GM12874 (cell line): ENCODE data around the gene SOD1.

Source experiments
- TF ChIP-seq, protein P1 (sequence below): IDR thresholded peaks from 2 replicates; pipeline ENCODE4 v1.5.1; 2011; ENCODE audit warnings: low read depth, mild to moderate bottlenecking, control low read depth, low read length, moderate library complexity; ENCODE audit not compliant: insufficient read depth

Gene SOD1

DNA sequence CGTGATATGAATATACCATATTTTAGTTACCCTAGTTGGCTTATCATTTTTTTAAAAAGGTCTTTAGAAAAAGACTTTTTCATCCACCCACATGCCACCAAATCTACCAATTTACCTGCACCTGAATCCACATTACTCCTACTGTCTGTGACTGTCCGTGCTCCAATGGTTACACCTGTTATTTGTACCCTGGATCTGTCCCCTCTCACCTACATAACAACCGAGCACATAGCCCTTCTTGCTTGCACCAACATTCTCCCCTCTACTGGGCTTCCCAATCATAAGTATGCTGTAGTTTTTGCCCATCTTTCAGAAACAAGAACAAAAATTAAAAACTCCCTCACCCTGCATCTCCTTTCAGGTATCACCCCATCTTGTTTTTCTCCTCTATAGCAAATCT, 17.6 kb downstream of the SOD1 start:
- TF ChIP-seq, protein P1, sequence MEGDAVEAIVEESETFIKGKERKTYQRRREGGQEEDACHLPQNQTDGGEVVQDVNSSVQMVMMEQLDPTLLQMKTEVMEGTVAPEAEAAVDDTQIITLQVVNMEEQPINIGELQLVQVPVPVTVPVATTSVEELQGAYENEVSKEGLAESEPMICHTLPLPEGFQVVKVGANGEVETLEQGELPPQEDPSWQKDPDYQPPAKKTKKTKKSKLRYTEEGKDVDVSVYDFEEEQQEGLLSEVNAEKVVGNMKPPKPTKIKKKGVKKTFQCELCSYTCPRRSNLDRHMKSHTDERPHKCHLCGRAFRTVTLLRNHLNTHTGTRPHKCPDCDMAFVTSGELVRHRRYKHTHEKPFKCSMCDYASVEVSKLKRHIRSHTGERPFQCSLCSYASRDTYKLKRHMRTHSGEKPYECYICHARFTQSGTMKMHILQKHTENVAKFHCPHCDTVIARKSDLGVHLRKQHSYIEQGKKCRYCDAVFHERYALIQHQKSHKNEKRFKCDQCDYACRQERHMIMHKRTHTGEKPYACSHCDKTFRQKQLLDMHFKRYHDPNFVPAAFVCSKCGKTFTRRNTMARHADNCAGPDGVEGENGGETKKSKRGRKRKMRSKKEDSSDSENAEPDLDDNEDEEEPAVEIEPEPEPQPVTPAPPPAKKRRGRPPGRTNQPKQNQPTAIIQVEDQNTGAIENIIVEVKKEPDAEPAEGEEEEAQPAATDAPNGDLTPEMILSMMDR: no peak

DNA sequence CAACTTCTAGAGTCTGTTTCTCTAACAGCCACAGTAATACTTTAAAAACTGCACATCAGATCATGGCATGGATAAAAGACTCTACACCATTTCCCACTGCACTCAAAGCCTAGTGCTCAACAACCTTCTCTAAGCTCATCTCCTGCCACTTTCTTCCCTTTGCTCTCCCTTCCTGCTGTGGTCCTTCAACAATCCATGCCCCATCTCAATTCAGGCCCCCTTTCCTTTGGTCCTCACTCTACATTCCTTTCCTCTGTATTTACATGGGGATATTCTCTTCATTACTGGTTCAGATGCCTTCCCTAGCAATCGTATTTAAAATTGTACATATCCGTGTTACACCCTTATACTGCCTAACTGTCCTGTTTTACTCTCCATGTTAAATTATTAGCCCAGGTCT, 19.0 kb downstream of the SOD1 start:
- TF ChIP-seq, protein P1: no peak

DNA sequence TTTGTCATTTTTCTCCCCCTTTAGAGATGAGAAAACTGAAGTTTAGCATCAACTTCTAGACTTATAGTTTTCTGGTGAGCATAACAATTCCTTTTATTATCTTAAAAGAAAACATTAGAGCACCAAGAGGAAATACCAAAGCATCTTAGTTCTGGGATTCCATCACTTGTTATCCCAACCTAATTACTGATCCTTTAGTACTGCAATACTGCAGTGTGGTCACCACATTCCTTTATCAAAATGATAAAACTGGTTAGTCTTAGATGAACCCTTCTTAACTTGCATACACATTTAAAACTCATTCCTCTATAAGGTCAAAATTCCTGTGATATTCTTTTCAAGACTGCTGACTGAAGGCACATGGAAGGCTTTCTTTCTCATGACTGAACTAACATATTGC, 23.1 kb downstream of the SOD1 start:
- TF ChIP-seq, protein P1: no peak

DNA sequence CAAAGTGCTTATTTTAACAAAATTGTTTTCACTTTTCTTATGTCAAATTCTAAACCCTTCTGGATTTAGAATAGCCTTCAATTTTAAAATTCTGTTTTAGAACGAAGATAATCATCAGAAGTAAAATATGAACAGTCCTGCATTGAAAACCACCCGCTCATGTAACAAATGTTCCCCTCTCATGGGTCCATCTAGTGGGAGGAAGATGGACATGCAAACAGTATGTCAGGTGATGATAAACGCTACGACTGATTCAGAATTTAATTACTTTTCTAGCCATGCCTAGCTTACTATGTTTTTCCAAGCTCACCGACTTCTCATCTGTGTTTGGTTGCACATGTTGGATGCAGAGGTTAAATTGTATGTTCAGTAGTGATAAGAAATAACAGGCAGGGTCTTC, 23.5 kb downstream of the SOD1 start:
- TF ChIP-seq, protein P1: no peak

DNA sequence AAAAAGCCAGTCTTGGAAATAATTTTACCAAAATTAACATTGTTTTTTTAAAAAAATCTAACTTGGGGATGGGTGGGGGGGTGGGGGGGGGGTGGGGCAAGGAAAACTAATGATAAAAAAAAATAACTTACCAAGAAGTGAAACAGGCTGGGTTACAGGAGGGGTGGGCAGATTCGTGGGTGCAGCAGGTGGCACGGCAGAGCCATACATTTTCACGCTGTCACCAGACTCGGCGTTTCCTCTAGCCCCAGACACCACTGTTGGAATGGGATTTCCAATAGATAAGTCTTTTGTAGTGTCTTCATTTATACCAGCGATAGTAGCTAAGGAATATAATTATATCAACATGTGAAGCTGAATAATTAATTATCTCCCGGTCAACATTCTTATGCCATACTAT, 25.4 kb downstream of the SOD1 start:
- TF ChIP-seq, protein P1: no peak

DNA sequence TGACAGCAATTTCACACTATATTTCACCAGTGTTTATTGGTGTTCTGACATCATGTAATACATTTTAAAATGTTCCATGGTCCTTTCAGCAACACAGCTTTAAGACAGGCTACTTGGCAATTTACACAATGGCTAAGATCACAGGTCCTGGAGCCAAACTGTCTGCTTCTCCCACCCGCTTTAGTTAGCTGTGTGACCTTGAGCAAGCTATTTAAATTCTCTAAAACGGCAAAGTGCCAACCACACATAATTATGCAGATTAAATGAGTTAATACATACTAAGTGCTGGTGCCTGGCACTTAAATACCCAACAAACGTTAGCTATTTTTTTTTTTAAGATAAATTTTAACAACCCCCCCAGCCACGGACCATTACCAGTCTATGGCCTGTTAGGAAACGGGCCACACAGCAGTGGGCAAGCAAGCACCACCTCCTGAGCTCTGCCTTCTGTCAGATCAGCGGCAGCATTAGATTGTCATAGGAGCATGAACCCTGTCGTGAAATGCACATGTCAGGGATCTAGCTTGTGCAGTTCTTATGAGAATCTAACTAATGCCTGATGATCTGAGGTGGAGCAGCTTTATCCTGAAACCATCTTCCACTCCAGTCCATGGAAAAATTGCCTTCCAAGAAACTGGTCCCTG, 26.9 kb downstream of the SOD1 start:
- TF ChIP-seq, protein P1: no peak

DNA sequence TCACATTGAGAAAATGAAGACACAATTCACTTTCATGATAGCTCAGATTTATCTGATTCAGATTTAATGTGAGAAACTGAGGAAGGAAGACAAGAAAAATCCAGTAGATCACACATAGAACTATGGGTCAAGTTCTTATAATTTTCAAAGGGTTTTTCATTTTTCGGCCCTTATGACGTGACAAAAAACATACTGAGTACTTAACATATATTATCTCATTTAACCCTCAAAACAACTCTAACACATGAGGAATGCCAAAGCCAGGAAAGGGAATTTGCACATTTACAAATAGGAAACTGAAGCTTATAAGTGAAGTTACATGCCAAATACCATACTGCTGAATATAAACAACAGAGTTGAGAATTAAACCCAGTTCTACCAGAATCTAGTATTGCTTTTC, 27.6 kb downstream of the SOD1 start:
- TF ChIP-seq, protein P1: no peak
